HG03442 (cell line): Measurements from ENCODE around the gene HOXA10.

Source experiments
- ATAC-seq: cut with Tn5 transposase; IDR thresholded peaks from one replicate; pipeline ENCODE4 v1.9.1; 2021; ENCODE audit warnings: mild to moderate bottlenecking, moderate library complexity; ENCODE audit not compliant: unreplicated experiment

The HOXA10 gene

DNA sequence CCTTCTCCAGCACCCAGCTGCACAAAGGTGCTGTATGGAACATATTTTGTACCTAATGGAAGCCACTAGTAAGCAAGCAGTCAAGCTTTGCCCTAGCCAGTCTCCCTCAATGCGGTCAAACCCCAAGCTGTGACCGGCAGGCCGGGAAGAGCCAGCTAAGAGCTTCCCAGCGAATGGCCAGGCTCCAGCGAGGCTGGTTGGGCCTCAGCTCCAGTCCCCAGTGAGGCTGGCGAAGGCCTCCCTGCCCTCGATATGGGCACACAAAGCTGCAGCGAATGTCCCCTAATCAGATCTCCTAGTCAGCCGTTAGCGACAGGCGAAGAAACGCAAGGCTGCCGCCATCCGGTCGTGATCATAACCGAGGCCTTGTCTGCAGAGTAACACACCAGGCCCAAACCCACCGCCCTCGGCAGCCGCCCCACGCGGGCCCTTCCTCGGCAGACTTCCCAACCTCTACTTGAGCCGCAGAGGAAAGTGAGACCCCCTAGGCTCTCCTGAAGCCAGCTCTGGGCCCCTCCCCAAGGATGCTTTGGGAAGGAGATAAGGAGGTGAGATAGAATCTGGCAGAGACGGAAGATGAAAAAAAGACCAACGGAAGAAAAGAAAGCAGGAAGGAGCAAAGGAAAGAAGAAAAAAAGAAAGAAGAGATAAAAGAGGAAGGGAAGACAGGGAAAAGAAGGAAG, 5.7 kb downstream of the HOXA10 start:
- ATAC-seq, result no peak

DNA sequence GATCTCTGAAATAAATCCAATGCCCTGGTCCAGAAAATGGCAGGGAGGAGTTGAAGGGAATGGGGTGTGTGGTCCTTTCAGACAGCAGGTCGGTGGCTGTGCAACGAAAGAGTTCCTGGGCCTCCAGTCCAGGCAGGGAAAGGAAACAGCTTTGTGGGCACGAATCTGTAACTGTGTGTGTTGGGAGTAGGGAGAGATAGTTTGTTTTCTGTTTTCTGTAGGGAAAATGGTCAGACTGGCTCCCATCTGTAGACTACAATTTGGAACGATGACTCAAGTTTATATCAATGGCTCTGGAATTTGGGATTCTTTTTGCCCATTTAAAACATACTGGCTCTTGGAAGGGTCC, 6.2 kb downstream of the HOXA10 start:
- ATAC-seq, result no peak

DNA sequence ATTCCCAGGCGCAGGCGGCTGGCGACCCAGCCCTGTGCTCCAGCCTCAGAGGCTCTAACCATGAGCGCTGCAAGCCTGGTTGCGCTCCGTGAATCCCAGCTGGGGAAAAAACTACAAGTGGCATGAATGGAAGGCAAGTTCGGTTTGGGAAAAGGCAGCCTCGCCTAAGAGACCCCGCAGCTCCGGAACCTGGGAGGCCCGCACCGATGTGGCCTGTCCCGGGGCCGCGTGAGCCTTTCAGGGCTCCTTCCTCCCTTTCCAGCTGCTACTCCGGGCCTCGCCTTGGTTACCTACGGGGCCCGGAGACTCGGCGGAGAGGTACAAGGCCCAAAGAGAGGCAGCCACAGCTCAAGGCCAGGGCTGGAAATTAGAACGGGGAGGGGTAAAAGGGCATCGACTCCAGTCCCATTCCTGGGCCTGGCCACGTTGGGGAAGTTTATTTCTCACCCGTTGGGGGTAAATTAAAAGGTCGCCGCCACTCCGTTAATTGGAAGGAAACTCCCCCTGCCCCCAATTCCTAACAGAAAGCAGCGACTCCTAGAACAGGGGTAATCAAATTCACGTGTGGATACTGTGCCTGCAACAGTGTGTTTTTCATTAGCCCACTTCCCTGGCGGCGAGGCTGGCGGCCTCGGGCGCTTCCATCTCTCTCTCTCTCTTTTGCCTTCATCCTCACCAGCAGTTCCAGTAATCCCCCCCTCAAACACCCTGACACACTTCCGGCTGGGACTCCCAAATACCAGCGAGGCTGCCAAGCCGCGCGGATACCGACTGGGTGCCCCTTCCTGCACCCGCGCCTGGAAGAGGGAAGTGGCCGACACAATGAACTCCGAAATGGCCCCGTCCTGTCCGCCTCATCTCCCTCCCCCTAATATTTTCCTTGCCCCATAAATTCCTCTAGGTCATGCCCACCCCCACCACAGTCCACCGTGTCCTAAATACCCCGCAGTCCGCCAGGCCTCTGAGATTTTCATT, 7.3 kb downstream of the HOXA10 start:
- no peak for ATAC-seq

DNA sequence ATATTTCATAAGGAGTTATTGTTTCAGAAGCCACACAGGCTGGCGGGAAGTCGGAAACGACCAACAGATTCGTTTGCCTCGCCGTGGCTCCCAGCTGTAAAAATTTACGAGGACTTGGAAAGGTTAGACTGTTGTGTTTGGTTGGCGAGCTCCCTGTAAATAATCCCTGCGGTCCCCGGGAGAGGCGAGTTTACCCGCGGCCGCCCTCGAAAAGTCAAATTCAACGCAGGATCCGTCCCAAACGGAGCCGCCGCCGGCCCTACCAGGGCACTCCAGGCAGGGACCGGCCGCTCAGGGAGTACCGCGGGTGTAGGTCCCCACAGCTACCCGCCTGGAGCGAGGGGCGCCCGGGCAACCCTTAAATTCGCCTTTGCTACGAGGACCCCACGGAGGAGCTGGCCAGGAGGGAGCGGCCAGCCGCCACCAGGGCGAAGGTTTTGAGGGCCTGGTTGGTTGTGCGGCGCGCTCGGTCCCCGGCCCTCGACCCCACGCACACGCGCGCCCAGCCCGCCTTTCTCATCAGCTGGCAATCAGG, 8.1 kb downstream of the HOXA10 start:
- ATAC-seq, result no peak

DNA sequence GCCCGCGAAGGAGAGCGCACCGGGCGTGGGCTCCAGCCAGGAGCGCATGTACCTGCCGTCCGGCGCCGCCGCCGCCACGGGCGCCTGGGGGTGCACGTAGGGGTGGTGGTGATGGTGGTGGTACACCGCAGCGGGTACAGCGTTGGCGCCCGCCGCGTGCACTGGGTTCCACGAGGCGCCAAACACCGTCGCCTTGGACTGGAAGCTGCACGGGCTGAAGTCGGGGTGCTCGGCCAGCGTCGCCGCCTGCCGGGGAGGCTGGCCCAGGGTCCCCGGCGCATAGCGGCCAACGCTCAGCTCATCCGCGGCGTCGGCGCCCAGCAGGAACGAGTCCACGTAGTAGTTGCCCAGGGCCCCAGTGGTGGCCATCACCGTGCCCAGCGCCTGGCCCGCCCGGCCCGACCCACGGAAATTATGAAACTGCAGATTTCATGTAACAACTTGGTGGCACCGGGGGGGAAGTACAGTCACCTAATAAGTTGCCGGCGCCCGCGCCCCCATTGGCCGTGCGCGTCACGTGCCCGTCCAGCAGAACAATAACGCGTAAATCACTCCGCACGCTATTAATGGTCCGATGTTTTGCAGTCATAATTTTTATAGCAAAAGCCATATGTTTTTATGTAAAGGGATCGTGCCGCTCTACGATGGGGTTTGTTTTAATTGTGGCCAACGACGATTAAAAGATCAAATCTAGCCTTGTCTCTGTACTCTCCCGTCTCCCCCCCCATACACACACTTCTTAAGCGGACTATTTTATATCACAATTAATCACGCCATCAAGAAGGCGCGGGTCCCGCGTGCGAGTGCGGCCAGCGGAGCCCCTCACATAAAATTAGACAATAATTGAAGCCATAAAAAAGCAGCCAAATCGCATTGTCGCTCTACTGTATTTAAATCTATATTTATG, 8.8 kb downstream of the HOXA10 start, which contains the start of gene HOXA9:
HOXA9 (minus strand) TSS at position 449 of the 907 bp plus-strand sequence; CDS start at position 369, 80 bp downstream.
- ATAC-seq, result no peak

DNA sequence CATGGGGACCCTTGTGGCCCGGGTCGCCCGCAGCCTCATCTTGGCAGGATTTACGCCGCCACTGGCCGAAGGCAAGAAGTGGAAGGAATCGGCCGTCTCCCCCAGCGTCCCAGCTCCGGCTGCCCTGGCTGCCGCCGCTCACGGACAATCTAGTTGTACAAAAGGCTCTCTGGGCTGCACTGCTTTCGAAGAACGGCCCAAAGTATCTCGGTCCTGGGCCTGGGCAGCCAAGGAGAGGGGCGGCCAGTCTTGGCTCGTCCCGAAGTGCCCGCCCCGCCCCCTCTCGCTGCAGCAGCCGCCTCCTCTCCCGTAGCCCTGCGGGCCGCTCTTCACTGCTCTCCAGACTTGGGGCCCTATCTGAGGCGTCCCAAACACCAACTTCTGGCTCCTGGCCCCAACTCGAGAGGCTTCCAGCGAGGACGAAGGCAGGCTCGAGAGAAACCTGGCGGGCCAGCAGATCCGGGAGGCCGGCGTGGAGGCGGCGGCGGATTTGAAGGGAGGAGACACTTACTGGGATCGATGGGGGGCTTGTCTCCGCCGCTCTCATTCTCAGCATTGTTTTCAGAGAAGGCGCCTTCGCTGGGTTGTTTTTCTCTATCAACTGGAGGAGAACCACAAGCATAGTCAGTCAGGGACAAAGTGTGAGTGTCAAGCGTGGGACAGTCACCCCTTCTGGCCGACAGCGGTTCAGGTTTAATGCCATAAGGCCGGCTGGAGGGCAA, 9.6 kb downstream of the HOXA10 start:
- ATAC-seq, result no peak

DNA sequence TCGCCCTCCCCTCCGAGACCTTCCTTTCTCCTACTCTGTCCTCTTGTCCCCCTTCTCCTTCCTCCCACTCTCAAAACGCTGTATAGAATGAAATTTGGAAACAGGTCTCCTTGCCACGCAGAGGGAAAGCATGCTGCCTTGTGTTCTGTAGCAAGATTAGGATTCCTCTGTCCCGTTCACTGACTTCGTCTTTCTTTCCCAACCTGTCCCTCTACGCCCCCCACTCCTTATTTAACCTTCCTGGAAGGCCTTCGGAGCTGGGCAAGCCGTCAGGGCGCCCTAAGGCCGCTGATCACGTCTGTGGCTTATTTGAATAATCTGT, 10.1 kb downstream of the HOXA10 start:
- ATAC-seq, result no peak

DNA sequence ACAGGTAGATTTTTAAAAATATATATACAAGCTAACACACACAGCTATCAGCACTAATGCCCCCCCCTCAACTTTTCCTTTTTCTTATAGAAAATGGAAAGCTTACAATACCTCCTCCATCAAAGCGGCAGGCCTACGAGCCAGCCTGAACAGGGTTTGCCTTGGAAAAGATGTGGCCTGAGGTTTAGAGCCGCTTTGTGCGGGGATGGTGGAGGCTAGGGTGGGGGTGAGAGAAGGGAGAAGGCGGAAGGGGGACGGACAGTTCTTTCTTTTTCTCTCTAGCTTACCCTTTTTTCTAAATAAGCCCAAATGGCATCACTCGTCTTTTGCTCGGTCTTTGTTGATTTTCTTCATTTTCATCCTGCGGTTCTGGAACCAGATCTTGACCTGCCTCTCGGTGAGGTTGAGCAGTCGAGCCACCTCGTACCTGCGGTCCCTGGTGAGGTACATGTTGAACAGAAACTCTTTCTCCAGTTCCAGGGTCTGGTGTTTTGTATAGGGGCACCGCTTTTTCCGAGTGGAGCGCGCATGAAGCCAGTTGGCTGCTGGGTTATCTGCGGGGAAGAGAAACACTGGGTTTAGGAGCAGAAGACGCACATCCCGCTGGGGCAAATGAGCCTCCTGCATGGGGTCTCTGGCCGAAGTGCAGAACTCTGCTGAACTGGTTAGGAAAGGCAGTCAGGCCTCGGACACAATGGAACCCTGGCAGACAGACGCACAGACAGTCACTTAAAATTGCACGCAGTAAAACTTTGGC, 10.7 kb downstream of the HOXA10 start:
- ATAC-seq, result no peak

DNA sequence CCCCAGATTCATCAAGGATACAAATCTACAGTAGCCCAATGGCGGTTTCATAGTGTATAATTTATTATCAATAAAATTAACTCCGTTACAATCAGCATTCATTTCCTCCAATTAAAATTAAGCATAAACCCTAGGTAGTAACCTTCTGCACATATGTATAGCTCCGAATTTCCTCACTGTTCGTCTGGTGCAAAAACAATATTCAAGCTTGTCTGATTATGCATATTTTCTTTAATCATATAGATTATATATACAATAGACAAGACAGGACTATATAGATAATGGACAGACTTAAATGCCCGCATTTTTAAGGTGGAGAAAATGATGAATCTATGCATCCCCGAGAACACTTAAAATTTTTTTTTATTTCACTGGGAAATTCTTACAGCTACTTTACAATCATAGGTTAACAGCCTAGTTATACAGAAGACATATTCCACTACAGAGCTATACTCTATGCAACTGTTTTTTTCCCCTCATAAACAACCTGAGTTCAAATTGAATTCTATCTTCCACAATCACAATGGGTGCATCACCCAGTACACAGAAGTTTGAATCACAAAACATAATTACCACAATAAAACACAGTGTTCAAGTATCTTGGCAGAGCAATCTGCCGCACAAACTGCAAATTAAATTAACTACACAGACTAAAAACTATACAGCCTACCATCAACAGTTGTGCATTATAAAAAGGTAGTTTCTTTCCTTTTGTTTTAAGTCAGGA, 11.4 kb downstream of the HOXA10 start:
- no peak for ATAC-seq

DNA sequence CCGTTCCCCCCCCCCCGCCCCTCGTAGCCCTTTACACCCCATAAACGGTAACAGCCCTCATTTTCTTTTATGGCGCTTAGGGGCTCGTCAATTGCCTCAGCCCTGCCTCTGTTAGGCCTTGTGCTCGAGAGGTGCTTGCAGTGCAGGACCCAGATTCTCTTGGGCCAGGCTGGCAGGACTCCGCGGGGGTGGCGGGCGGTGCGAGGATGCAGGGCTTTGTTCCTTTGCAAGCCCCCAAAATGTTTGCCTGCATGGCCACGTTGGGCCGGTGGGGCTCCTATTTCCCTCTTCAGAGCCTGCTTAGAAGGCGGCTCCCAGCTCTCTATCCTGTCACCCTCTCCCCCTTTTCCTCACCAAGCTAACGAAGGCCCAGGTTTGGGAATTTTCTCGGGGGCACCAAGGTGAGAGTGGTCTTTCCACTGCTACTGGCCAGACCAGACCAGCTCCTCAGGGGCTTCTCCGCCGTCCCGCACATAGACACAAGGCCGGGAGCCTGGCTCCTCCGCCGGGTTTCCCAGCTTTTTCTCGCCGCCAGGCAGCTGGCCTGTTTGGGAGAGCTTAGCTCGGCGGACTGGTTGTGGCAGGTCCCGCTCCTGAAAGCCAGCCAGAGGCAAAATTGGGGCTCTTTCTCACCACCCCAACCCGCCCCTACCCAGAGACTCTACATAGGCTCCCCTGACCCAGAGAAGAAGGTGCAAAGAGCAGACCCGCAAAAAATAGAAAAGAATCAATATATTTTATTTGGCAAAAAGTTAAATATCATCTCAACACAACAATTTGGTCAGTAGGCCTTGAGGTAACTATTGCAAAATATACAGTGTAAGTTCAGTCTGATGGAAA, 12.2 kb downstream of the HOXA10 start:
- no peak for ATAC-seq

DNA sequence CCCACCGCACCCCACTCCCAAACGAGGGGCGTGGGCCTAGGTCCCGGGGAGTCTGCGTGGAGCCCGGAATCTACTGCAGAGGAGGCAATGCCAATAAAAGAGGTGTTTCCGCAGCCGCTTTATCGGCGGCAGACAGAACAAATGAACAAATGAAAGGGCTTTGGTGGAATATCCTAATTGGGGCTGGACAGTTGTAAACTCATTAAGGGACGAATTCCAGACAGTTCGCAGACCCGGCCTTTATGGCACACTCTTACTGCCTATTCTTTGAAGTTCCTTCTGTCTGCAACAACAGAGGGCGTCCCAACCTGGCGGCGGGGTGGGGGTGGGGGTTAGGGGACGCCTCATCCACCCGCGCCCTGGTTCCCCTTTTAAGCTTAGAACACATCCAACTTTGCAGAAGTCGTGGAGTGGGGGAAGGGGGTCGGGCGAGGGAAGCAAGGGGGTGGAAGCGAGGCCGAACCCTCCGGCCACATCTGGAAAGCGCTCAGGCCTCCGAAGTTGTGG, 12.9 kb downstream of the HOXA10 start:
- ATAC-seq, result no peak

DNA sequence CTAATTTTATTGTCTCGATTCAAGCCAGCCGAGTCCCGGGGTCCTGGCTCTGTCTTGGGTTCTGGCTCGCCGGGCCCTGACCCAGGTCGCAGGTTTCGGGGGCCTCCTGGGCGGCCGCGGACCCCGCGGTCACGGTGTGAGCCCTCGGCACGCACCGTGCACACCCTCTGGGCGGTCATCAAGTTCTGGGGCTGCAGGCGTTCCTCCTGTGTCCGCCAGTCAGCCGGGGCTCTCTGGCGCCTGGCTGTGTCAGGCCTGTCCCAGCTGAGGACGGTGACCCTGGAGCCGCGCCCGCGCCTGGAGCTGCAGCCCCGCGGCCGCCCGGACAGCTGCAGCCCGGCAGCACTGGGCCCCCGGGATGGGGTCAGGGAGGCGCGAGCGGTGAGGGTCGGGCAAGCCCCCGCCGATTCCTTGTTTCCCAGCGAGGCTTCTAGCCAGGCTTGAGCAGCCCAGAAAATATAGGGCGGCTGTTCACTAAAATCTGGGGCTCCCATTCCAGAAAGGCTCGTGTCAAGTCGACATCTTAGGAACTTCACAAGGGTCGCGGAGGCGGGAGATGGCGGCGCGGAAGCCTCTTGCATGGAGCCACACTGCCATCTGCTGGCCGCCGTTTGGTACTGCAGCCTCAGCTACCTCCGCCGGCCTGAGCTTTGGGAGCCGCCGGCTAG, 13.4 kb downstream of the HOXA10 start:
- peak; percentile 69 for ATAC-seq

DNA sequence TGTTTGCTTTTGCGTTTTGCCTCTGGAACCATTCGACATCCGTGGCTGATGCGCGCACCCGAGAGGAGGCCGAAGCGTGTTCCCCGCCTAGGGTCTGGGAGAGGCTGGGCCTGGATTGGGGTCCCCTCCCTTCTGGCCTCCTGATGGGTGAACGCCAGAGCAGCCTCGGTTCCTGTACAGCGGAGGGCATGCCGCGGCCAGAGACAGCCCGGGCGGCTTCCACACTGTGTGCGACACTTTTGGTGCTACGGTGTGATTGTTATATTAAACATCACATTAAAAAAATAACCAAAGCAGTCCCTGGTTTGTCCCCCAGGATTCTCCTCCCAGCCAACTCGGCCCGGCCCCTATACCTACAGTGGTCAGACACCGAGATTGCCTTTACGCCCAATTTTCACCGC, 14.0 kb downstream of the HOXA10 start:
- ATAC-seq, result no peak

DNA sequence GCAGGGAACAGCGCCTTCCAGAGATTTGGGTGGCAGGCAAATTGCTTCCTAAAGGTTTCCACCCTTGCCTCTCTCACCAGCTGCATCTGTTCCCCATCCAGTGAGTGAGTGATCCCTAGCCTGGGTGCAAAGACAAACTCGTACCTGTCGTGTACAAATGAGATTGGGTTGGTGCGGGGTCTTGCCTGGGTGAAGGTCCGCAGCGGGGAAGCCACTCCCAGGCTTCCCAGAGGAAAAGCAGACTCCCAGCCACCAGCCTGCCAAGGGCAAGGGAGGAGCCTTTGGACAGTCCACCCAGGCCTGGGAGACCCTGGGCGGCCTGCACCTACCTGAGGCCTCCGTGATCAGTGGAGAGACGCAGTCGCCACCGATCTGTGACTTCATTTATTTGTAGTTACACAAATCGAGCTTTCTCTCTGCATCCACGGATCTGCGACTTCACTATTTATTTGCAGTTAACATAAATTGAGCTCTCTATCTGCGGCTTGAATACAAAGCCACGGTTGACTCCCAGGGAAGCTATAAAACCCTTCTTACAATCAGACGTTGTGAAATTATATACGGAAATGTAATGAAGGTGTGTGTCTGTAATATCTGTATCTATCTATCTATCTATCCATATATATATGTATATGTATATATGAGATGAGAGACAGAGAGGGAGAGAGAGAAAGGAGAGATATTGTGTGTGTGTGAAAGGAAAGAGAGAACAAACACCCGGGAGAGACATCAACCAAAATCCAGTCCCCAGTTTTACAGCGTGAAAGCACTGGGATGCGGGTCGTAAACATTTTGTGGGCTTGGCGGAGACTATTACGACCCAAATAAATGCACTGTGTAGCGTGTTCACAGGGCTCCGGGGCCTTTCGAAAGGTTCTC, 14.6 kb downstream of the HOXA10 start:
- no peak for ATAC-seq

DNA sequence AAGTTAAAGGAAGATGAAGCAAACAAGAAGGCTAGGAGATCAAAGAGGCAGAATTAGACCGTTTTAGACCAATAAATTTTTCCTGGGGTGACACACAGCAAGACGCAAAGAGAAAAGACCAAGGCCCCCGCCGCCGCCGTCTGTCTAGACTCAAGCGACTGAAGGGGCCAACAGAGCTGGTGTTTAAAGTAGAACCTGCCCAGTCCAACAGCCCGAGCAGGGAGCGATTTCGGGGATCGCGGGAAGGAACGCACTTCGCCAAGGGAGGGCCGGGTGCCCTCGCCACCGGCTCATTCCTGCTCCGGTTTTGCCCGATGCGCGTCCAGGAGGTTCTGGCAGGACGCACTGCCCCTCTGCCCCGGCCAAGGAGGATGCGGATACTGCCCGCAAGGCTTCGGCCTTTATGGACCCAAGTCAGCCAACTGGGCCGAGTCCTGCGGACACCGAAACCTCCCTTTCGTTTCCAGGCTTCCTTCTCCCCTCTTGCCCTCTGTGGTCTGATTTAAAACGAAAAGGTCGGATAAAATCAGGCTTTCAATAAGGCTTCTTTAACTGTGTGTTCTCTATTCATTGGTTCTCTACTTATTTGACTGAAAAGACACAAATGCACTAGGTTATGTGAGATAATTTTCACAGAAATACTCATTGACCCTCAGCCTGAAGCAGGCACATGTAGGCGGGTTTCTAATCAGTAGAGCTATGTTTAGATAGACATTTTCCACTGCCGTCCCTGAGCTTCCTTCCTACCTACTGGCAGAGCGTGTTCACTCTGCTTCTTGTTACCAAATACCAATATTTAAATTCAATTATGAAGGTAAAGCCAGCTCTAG, 15.5 kb downstream of the HOXA10 start:
- ATAC-seq, result no peak
